ENCODE measurements around the gene PLXNA4. TPM values are rescaled to one million over a fixed set of nuclear protein-coding genes. Genes with fewer than 3 reads are reported as not detected.

The PLXNA4 gene
- total RNA-seq, 2 donors from 2014 or later = 2.1 to 8.2 TPM

DNA sequence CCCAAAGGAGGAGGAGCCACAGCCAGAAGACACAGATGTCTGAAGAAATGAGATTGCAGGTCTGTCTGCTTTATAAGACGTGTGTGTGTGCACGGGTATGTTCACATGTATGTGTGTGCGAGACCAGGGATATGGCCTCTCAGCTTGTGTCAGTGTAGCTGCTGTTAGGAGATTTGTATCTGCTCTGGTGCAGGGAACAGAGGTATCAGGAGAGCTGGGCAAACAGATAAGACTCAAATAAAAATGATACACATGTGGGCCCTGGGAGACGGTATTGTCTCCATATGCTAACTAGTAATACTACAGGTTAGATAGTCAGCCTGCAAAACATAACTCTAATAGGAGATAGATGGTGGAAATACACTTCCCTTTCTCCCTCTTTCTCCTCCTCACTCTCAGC, 161.0 kb downstream of the PLXNA4 start:
- ATAC-seq = no peak
- intact Hi-C loops (cut with DNase I) = no loop called here
- no peaks in the 10 kb centered on the region for H3K4me1 ChIP-seq
- H3K4me3 ChIP-seq = no peak overlapping the region
- DNase-seq = no peak
- H3K27me3 ChIP-seq = peaks cover 0 to 2% of the 10 kb centered on the region in 2 donors
- H3K36me3 ChIP-seq (replicated peaks in 1 of 2; ENCODE audit: insufficient read depth in 1 of 2, low read depth in 2 of 2) = no peaks in the 10 kb centered on the region
- 81 to 86% methylated on average over 4 of the region's 4 CpGs for WGBS, 2 donors
- H3K27ac ChIP-seq = no peak overlapping the region
- no peaks in the 10 kb centered on the region for H3K9me3 ChIP-seq
- TF ChIP-seq CTCF (IDR thresholded peaks at IDR 0.05) (no peak), POLR2A (IDR thresholded peaks at IDR 0.05) (no peak)

- 75 to 84% methylated on average over 6 of the region's 6 CpGs for WGBS, 2 donors
- no peaks in the 10 kb centered on the region for H3K4me1 ChIP-seq
- peaks cover 0 to 3% of the 10 kb centered on the region in 2 donors for H3K27me3 ChIP-seq
- no peak for ATAC-seq
- DNase-seq = no peak
- no peaks in the 10 kb centered on the region for H3K36me3 ChIP-seq (replicated peaks in 1 of 2; ENCODE audit: insufficient read depth in 1 of 2, low read depth in 2 of 2)
- intact Hi-C loops (cut with DNase I) = no loop called here
- no peaks in the 10 kb centered on the region for H3K9me3 ChIP-seq
- H3K27ac ChIP-seq = no peak overlapping the region
- no peak overlapping the region for H3K4me3 ChIP-seq
- TF ChIP-seq POLR2A (IDR thresholded peaks at IDR 0.05) (no peak), CTCF (IDR thresholded peaks at IDR 0.05) (no peak)
Measured at GRCh38 chr7:132414857-132415256, 161.4 kb downstream of the PLXNA4 start.

DNA sequence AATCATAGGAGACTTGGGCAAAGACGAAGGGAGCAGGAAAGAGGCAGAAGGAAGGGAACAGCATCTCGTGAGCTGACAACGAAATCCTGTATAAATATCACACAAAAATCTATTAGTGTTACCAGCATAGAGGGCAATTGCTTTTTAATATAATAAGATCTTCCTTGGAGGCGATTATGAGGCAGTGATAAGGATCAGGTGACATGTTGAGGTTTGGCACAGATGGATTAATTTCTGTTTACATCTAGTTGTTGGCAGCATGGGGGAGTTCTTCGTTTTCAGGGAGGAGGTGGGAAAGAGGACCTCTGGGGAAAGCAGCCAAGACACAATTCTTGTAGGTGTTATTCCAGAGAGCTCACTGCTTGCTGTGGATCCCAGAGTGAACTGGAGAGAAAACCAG, 163.8 kb downstream of the PLXNA4 start:
- no peaks in the 10 kb centered on the region for H3K9me3 ChIP-seq
- no peak for TF ChIP-seq CTCF (IDR thresholded peaks at IDR 0.05)
- TF ChIP-seq POLR2A (IDR thresholded peaks at IDR 0.05) = no peak
- no peak overlapping the region for H3K4me3 ChIP-seq
- no peaks in the 10 kb centered on the region for H3K36me3 ChIP-seq (replicated peaks in 1 of 2; ENCODE audit: insufficient read depth in 1 of 2, low read depth in 2 of 2)
- intact Hi-C loops (cut with DNase I) = no loop called here
- peaks cover 0 to 3% of the 10 kb centered on the region in 2 donors for H3K27me3 ChIP-seq
- H3K4me1 ChIP-seq = no peaks in the 10 kb centered on the region
- no peak overlapping the region for H3K27ac ChIP-seq
- DNase-seq (no peak), ATAC-seq (no peak)
- WGBS, 2 donors = 34 to 47% methylated on average over 5 of the region's 5 CpGs

- H3K27ac ChIP-seq = no peak overlapping the region
- no peak overlapping the region for H3K4me3 ChIP-seq
- DNase-seq (no peak), ATAC-seq (no peak)
- no peak for TF ChIP-seq CTCF (IDR thresholded peaks at IDR 0.05)
- no peak for TF ChIP-seq POLR2A (IDR thresholded peaks at IDR 0.05)
- H3K4me1 ChIP-seq = no peaks in the 10 kb centered on the region
- intact Hi-C loops (cut with DNase I) = no loop called here
- 74 to 78% methylated on average over 11 of the region's 11 CpGs for whole genome bisulfite sequencing, 2 donors
- no peaks in the 10 kb centered on the region for H3K9me3 ChIP-seq
- H3K27me3 ChIP-seq = peaks cover 0 to 3% of the 10 kb centered on the region in 2 donors
- no peaks in the 10 kb centered on the region for H3K36me3 ChIP-seq (replicated peaks in 1 of 2; ENCODE audit: insufficient read depth in 1 of 2, low read depth in 2 of 2)
Measured at GRCh38 chr7:132410861-132411541, 165.3 kb downstream of the PLXNA4 start.

DNA sequence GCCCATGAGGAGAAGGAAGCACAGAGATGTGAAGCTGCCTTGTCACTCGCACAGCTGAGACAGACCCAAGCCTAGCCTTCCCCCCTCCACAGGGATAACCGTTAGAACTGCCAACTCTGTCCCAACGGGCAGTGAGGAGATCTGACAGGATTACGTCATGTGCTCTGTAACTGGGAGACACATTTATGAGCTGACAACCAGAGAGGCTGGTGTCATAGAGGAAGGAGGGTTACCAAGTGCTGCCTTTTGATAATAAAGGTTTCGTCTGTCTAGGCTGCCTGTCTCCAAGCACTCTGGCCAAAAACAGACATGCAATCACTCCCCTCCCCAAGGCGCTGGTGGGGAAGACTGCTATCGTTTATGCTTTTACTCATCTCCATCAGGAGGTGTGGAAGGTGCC, 165.9 kb downstream of the PLXNA4 start:
- DNase-seq = no peak
- Histone ChIP-seq H3K27me3 (peaks cover 0 to 3% of the 10 kb centered on the region in 2 donors), H3K27ac (no peak overlapping the region), H3K4me3 (no peak overlapping the region), H3K4me1 (no peaks in the 10 kb centered on the region), H3K36me3 (replicated peaks in 1 of 2; ENCODE audit: insufficient read depth in 1 of 2, low read depth in 2 of 2) (no peaks in the 10 kb centered on the region), H3K9me3 (no peaks in the 10 kb centered on the region)
- intact Hi-C loops (cut with DNase I) = no loop called here
- no peak for ATAC-seq
- no peak for TF ChIP-seq CTCF (IDR thresholded peaks at IDR 0.05)
- TF ChIP-seq POLR2A (IDR thresholded peaks at IDR 0.05) = no peak
- WGBS, 2 donors = 40 to 46% methylated on average over 5 to 7 of the region's 7 CpGs

Data from body of pancreas (tissue), 4 donors.